GM12874 (cell line): ENCODE data around the gene ACSL1.

Source experiments
- TF ChIP-seq, protein P1 (sequence below): IDR thresholded peaks from 2 replicates; pipeline ENCODE4 v1.5.1; 2011; ENCODE audit warnings: low read depth, mild to moderate bottlenecking, control low read depth, low read length, moderate library complexity; ENCODE audit not compliant: insufficient read depth

Gene ACSL1

DNA sequence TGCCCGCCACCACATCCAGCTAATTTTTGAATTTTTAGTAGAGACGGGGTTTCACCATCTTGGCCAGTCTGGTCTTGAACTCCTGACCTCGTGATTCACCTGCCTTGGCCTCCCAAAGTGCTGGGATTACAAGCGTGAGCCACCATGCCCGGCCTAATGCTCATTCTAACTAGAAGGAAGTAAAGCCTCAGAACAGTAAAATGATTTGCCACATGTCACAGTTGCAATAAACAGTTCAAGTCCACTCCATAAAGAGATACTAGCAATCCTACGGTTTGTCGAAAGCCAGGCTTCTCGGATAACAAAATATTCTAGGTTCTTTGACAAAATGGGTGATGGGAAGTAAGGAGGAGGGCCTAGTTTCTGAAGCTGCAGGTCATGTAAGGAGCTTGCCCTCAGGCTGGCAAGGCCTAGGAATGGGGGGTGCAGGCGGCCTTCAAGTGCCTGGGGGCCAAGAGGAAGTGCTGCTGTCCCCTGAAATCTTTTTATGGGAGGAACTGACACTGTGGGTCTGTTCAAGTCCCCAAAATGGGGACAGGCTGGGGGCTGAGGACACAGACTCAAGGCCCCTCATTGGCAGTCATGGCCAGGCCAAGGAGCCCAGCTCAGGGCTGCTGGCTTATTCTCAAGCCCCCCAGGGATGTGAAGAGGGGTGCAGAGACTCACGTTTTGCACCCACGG lies 31.8 kb upstream of the ACSL1 start:
- TF ChIP-seq, protein P1, sequence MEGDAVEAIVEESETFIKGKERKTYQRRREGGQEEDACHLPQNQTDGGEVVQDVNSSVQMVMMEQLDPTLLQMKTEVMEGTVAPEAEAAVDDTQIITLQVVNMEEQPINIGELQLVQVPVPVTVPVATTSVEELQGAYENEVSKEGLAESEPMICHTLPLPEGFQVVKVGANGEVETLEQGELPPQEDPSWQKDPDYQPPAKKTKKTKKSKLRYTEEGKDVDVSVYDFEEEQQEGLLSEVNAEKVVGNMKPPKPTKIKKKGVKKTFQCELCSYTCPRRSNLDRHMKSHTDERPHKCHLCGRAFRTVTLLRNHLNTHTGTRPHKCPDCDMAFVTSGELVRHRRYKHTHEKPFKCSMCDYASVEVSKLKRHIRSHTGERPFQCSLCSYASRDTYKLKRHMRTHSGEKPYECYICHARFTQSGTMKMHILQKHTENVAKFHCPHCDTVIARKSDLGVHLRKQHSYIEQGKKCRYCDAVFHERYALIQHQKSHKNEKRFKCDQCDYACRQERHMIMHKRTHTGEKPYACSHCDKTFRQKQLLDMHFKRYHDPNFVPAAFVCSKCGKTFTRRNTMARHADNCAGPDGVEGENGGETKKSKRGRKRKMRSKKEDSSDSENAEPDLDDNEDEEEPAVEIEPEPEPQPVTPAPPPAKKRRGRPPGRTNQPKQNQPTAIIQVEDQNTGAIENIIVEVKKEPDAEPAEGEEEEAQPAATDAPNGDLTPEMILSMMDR = no peak

DNA sequence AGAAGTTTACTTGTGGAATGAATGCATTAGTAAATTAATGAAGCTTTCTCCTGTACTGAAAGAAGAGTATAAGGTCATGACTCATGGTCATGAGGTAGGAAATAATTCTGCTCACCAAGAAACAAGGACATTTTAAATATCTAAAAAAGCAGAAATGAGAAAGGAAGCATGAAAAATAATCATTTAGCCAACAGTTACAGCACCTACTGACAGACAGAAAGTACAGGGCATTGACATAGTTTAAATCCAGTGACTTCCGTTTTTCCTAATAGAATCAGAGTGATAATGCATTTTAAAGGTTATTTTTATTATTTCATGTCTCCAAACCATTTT lies 30.5 kb upstream of the ACSL1 start:
- TF ChIP-seq, protein P1 = no peak

DNA sequence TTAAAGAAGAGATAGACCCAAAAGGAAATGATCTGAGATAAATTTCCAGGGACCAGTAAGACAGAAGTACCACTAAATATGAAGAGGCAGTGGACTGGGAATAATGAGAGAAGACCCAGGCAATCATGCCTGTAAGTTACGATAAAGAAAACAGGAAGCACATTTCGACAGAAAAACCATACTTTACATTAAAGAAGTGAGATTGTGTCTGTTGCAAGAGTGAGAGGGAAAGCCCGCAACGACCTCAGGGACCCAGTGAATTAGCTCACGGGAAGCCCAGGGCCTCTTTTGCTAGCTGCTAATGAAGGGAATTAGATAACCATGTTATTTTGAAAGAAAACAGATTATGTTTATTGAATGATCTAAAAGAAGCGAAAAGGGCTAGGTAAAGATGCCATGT lies 28.9 kb upstream of the ACSL1 start:
- TF ChIP-seq, protein P1 = no peak

DNA sequence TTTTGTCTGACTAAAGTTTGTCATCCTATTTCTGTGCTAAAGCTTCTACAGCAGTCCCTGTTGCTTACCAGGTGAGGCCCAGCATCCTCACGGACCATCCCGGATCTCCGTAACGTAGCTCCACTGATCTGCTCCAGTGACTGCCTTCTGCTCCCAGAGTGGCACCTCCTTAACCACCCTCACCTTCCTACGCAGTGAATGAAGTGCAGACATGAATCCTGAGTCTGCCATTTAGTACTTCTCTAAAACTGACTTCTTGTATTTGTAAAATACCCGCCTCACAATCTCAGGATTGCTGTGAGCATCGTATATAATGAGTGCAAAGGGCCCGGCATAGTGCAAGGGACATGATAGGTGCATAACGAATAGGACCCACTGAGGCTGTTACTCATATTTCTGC lies 27.7 kb upstream of the ACSL1 start:
- TF ChIP-seq, protein P1 = no peak

DNA sequence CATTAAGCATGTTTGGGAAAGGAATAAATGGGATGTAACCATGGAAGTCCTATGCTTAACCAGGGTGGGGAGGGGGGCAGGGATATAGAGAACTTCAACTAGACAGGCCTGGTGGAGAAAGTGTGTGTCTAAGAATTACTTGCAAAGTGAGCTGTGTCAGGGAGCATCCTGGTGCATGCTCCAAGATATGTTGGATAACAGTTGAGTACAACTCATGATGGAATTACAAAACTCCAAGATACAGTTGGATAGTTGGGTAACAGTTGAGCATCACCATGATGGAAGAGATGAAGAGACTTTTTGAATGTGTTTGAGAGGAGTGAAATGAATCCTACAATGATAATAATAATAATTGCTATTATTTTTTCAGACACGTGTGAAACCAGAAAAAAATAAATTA lies 26.1 kb upstream of the ACSL1 start:
- TF ChIP-seq, protein P1 = no peak

DNA sequence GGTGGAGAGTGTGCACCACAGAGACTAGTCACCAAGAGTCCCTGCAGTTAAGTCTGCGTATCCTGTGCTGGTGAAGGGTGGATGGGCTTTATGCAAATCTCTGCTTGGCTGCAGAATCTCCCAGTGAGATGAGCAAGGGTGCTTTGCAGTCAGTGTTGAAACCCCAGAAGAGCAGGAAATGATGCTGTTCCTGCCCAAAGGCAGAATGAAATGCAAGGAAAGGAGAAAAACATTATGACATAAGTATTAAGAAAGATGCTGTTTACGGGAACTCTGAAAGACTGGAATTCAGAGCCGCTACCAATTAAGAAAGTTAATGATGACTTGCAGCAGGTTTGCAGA lies 25.4 kb upstream of the ACSL1 start:
- TF ChIP-seq, protein P1 = no peak

DNA sequence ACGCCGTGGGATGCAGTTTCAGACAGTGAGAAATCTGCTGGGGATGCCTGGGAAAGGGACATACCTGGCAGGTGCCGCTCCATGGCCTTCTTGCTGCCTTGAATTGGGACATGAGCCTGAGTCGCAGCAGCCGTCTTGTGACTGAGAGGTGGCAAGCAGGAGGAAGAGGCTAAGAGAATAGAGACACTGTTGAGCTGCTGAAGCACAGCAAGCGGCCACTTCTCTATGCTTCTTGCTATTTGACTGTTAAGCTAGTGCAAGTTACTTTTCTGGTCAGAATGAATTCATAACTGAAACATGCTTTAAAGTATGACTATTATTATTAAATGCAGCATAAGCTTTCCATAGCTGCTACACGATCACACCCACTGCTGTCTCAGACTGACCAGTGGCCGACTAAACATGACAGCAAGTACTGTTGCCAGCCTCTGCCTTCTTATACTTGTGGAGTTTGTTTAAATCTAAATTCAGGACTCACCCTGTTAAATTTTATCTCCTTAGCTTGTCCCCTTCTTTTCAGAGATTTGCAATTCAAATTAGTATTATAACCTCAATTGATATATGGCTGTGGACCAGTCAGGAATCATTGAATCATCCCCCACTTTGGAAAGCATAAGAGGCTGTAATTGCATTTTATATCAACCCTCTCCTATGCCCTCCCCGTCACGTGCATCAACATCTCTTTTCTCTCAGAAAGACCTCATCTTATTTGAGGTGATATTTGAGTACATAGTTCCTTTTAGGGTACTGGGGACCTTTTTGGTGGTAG lies 24.8 kb upstream of the ACSL1 start:
- TF ChIP-seq, protein P1 = no peak
